ENCODE results near the gene ADPGK.

GRCh38 chr15:72793766-72794660, 10.5 kb upstream of the ADPGK start:
- TF ChIP-seq CTCF (IDR thresholded peaks at IDR 0.05): no peak
- TF ChIP-seq POLR2A (IDR thresholded peaks at IDR 0.05): no peak
